Suprapubic skin (tissue), 4 donors: ENCODE results near the gene FAM171A2. TPM values are rescaled to one million over a fixed set of nuclear protein-coding genes. Genes with fewer than 3 reads are reported as not detected.

Source experiments
- DNase-seq, 2 donors: peaks; one replicate each; pipeline ENCODE4 v3.0.0-alpha.2; 2019; ENCODE audit warnings: low spot score in 2 of 2
- H3K27ac ChIP-seq: fragments of 200-600 bp; sonication (generic); one replicate; pipeline ENCODE4 v1.5.1; 2019
- H3K27me3 ChIP-seq: fragments of 200-600 bp; sonication (generic); one replicate; pipeline ENCODE4 v1.5.1; 2019
- H3K36me3 ChIP-seq: fragments of 200-600 bp; sonication (generic); one replicate; pipeline ENCODE4 v1.5.1; 2019
- H3K4me1 ChIP-seq: fragments of 200-600 bp; sonication (generic); one replicate; pipeline ENCODE4 v1.5.1; 2019
- H3K4me3 ChIP-seq: fragments of 200-600 bp; sonication (generic); one replicate; pipeline ENCODE4 v1.5.1; 2019; ENCODE audit warnings: mild to moderate bottlenecking
- H3K9me3 ChIP-seq: fragments of 200-600 bp; sonication (generic); one replicate; pipeline ENCODE4 v1.5.1; 2019
- CTCF ChIP-seq, 2 donors: fragments of 200-600 bp in 1 of 2; fragments of 450-650 bp in 1 of 2; sonication (generic) in 1 of 2; IDR thresholded peaks; one replicate each; pipeline ENCODE4 v1.5.1; 2016 to 2019; ENCODE audit warnings: antibody characterized with exemption in 2 of 2, mild to moderate bottlenecking in 1 of 2, moderate library complexity in 1 of 2
- EP300 ChIP-seq: sonication (generic); formaldehyde crosslinking; IDR thresholded peaks from one replicate; pipeline ENCODE4 v1.6.1; 2017; ENCODE audit warnings: antibody characterized with exemption
- POLR2A ChIP-seq, 2 donors: fragments of 450-650 bp; IDR thresholded peaks; one replicate each; pipeline ENCODE4 v1.6.1; 2017; ENCODE audit warnings: antibody characterized with exemption in 2 of 2, mild to moderate bottlenecking in 2 of 2, moderate library complexity in 2 of 2
- POLR2AphosphoS5 ChIP-seq, 3 donors: sonication (generic); formaldehyde crosslinking; IDR thresholded peaks; one replicate each; pipeline ENCODE4 v1.6.1; 2017; ENCODE audit warnings: antibody characterized with exemption in 3 of 3
- WGBS: methylation state at CpG from one replicate; pipeline ENCODE4 v1.1.5; 2018; 5-methylcytosine and 5-hydroxymethylcytosine counted together
- total RNA-seq, 4 donors: library from RNA; depleted of rRNA; stranded (reverse); fragments of >200 nt; gene quantifications; one replicate each; pipeline ENCODE4 v1.1.0, GENCODE V29; 2016

Gene FAM171A2
- total RNA-seq, 4 donors from 2014 or later: 1.2 to 2.6 (median 1.5) TPM

DNA sequence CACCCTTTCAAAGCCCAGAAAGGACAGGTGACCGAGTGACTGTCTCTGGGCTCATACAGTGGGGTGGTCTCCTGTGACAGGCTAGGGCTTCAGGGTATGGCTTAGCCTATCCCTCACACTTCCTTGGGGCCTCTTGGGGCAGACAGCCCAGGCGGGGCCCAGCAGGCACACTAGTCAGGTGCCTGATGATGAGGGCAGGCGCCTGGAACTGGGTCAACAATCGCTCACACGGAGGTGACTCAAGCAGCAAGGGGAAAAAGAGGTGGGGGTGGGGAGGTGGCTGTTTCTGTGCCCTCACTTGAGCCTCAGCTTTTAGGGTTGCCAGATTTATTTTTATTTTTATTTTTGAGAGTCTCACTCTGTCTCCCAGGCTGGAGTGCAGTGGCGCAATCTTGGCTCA, 25.0 kb downstream of the FAM171A2 start:
- H3K27me3 ChIP-seq: no peaks in the 10 kb centered on the region
- H3K36me3 ChIP-seq: no peaks in the 10 kb centered on the region
- H3K27ac ChIP-seq: no peak overlapping the region
- peaks cover 28% of the 10 kb centered on the region for H3K4me1 ChIP-seq
- TF ChIP-seq CTCF (IDR thresholded peaks at IDR 0.05) (no peak), POLR2A (IDR thresholded peaks at IDR 0.05) (no peak), EP300 (no peak), POLR2AphosphoS5 (IDR thresholded peaks at IDR 0.05) (no peak)
- no peaks in the 10 kb centered on the region for H3K9me3 ChIP-seq
- no peak overlapping the region for H3K4me3 ChIP-seq
- WGBS: 43% methylated on average over 6 of the region's 6 CpGs
- DNase-seq: peak in 1 of 2 donors; percentile 59

GRCh38 chr17:44335968-44336367, 27.7 kb downstream of the FAM171A2 start:
- H3K36me3 ChIP-seq: no peaks in the 10 kb centered on the region
- no peaks in the 10 kb centered on the region for H3K9me3 ChIP-seq
- WGBS: 44% methylated on average over 5 of the region's 5 CpGs
- H3K4me1 ChIP-seq: peaks cover 35% of the 10 kb centered on the region
- H3K27ac ChIP-seq: no peak overlapping the region
- DNase-seq: no peak
- no peaks in the 10 kb centered on the region for H3K27me3 ChIP-seq
- H3K4me3 ChIP-seq: no peak overlapping the region
- no peak for TF ChIP-seq EP300
- TF ChIP-seq POLR2AphosphoS5 (IDR thresholded peaks at IDR 0.05): no peak
- no peak for TF ChIP-seq CTCF (IDR thresholded peaks at IDR 0.05)
- TF ChIP-seq POLR2A (IDR thresholded peaks at IDR 0.05): no peak

- Histone ChIP-seq H3K36me3 (no peaks in the 10 kb centered on the region), H3K27ac (no peak overlapping the region), H3K9me3 (no peaks in the 10 kb centered on the region), H3K4me1 (peaks cover 38% of the 10 kb centered on the region), H3K27me3 (no peaks in the 10 kb centered on the region), H3K4me3 (no peak overlapping the region)
- TF ChIP-seq POLR2AphosphoS5 (IDR thresholded peaks at IDR 0.05) (no peak), POLR2A (IDR thresholded peaks at IDR 0.05) (no peak), EP300 (no peak), CTCF (IDR thresholded peaks at IDR 0.05) (no peak)
- DNase-seq: no peak
- 88% methylated on average over 3 of the region's 3 CpGs for WGBS
Measured at GRCh38 chr17:44335564-44335963, 28.1 kb downstream of the FAM171A2 start.

- peak in 1 of 2 donors; percentile 51 for DNase-seq
- H3K4me3 ChIP-seq: no peak overlapping the region
- no peaks in the 10 kb centered on the region for H3K36me3 ChIP-seq
- no peak overlapping the region for H3K27ac ChIP-seq
- no peak for TF ChIP-seq CTCF (IDR thresholded peaks at IDR 0.05)
- no peak for TF ChIP-seq EP300
- TF ChIP-seq POLR2A (IDR thresholded peaks at IDR 0.05): no peak
- TF ChIP-seq POLR2AphosphoS5 (IDR thresholded peaks at IDR 0.05): no peak
- no peaks in the 10 kb centered on the region for H3K27me3 ChIP-seq
- H3K9me3 ChIP-seq: no peaks in the 10 kb centered on the region
- H3K4me1 ChIP-seq: peaks cover 29% of the 10 kb centered on the region
- 62% methylated on average over 3 of the region's 3 CpGs for WGBS
Measured at GRCh38 chr17:44334727-44335126, 28.9 kb downstream of the FAM171A2 start.

GRCh38 chr17:44334315-44334714, 29.3 kb downstream of the FAM171A2 start:
- DNase-seq: no peak
- 63% methylated on average over 2 of the region's 2 CpGs for WGBS
- no peak overlapping the region for H3K4me3 ChIP-seq
- no peaks in the 10 kb centered on the region for H3K36me3 ChIP-seq
- no peaks in the 10 kb centered on the region for H3K27me3 ChIP-seq
- TF ChIP-seq CTCF (IDR thresholded peaks at IDR 0.05): no peak
- no peak for TF ChIP-seq POLR2AphosphoS5 (IDR thresholded peaks at IDR 0.05)
- TF ChIP-seq POLR2A (IDR thresholded peaks at IDR 0.05): no peak
- no peak overlapping the region for H3K27ac ChIP-seq
- no peaks in the 10 kb centered on the region for H3K9me3 ChIP-seq
- H3K4me1 ChIP-seq: peaks cover 27% of the 10 kb centered on the region
